Measurements from ENCODE around the gene SLC5A2. TPM values are rescaled to one million over a fixed set of nuclear protein-coding genes. Genes with fewer than 3 reads are reported as not detected.

SLC5A2 gene
- total and polyA plus RNA-seq, 4 experiments from 2014 or later: 0.12 to 4.5 (median 2.8) TPM

GRCh38 chr16:31459687-31460581 is 23.0 kb upstream of the SLC5A2 start:
- H3K4me3 ChIP-seq (ENCODE audit: low read length in 2 of 2): peak overlapping the region; percentile 67 to 95
- POLR2A ChIA-PET (ENCODE audit: partially characterized antibody): interaction anchor here (0.5 to 4.2 kb wide), 30 partner anchors 10 to 801 kb away, joined by 3 to 72 read pairs (median 8); partner anchors contain the start of genes COX6A2, FUS, KAT8 and PYCARD
- peak overlapping the region; percentile 99 for H3K27ac ChIP-seq (ENCODE audit: low read depth, low read length)
- H3K27me3 ChIP-seq (ENCODE audit: insufficient read depth, low read length): no peaks in the 10 kb centered on the region
- CTCF ChIA-PET (ENCODE audit: partially characterized antibody): interaction anchor here (1.0 to 4.8 kb wide), 21 partner anchors 8 to 519 kb away, joined by 3 to 38 read pairs (median 6); partner anchors contain the start of genes HSD3B7, RUSF1, SLC5A2 and TGFB1I1
- H3K36me3 ChIP-seq (ENCODE audit: insufficient read depth, low read length): no peaks in the 10 kb centered on the region
- peaks cover 52% of the 10 kb centered on the region for H3K4me1 ChIP-seq (ENCODE audit: insufficient read depth, low read length)
- peak overlapping the region; percentile 94 to 99 (median 98) for H3K27ac Mint-ChIP-seq
- DNase-seq: peak; percentile 99 to 100 (median 100)
- H3K4me1 Mint-ChIP-seq: peaks cover 24 to 60% (median 36%) of the 10 kb centered on the region in 4 donors
- intact Hi-C loops (cut with micrococcal nuclease): loop anchor here (1.0 to 5.0 kb wide), 15 partner anchors 16 to 801 kb away; partner anchors contain the start of genes FBRS, FBXL19, KAT8 and RUSF1
- no peaks in the 10 kb centered on the region for H3K9me3 ChIP-seq (ENCODE audit: control insufficient read depth in 1 of 2, low read length in 2 of 2)
- H3K36me3 Mint-ChIP-seq: peaks cover 13 to 23% of the 10 kb centered on the region in 2 donors
- peak overlapping the region; percentile 90 to 95 (median 94) for H3K4me3 Mint-ChIP-seq
- peaks cover 0 to 2% (median 0%) of the 10 kb centered on the region in 8 donors for H3K9me3 Mint-ChIP-seq
- no peaks in the 10 kb centered on the region for H3K27me3 Mint-ChIP-seq

GRCh38 chr16:31460582-31461002 is 22.3 kb upstream of the SLC5A2 start:
- DNase-seq: peak in 4 of 5 donors; percentile 36 to 47 (median 44)
- H3K27ac Mint-ChIP-seq: peak overlapping the region; percentile 91 to 98 (median 96)
- H3K4me3 Mint-ChIP-seq: peak overlapping the region; percentile 84 to 94 (median 91)
- ChIA-PET CTCF (ENCODE audit: partially characterized antibody) (interaction anchor here (0.7 to 4.8 kb wide), 19 partner anchors 9 to 478 kb away, joined by 3 to 38 read pairs (median 6); partner anchors contain the start of genes HSD3B7, RUSF1, SLC5A2 and TGFB1I1), POLR2A (ENCODE audit: partially characterized antibody) (interaction anchor here (0.5 to 4.2 kb wide), 18 partner anchors 11 to 802 kb away, joined by 3 to 72 read pairs (median 10); partner anchors contain the start of genes KAT8, PYCARD, RUSF1 and SETD1A)
- intact Hi-C loops (cut with micrococcal nuclease): no loop called here
- peaks cover 20 to 54% (median 30%) of the 10 kb centered on the region in 4 donors for H3K4me1 Mint-ChIP-seq
- Histone ChIP-seq H3K27ac (ENCODE audit: low read depth, low read length) (peak overlapping the region; percentile 99), H3K4me1 (ENCODE audit: insufficient read depth, low read length) (peaks cover 46% of the 10 kb centered on the region), H3K9me3 (ENCODE audit: control insufficient read depth in 1 of 2, low read length in 2 of 2) (no peaks in the 10 kb centered on the region), H3K4me3 (ENCODE audit: low read length in 2 of 2) (peak overlapping the region; percentile 67 to 95), H3K27me3 (ENCODE audit: insufficient read depth, low read length) (no peaks in the 10 kb centered on the region), H3K36me3 (ENCODE audit: insufficient read depth, low read length) (peaks cover under 1% of the 10 kb centered on the region)
- peaks cover 19 to 29% of the 10 kb centered on the region in 2 donors for H3K36me3 Mint-ChIP-seq
- H3K27me3 Mint-ChIP-seq: no peaks in the 10 kb centered on the region
- peaks cover 0 to 2% (median 0%) of the 10 kb centered on the region in 8 donors for H3K9me3 Mint-ChIP-seq

GRCh38 chr16:31461201-31461920 is 21.6 kb upstream of the SLC5A2 start:
- Mint-ChIP-seq H3K36me3 (peaks cover 21 to 29% of the 10 kb centered on the region in 2 donors), H3K4me3 (peak overlapping the region in 2 of 8 donors; percentile 18), H3K27me3 (no peaks in the 10 kb centered on the region), H3K4me1 (peaks cover 15 to 47% (median 25%) of the 10 kb centered on the region in 4 donors), H3K27ac (peak overlapping the region in 6 of 7 donors; percentile 55 to 98 (median 68)), H3K9me3 (peaks cover 0 to 2% (median 0%) of the 10 kb centered on the region in 8 donors)
- Histone ChIP-seq H3K4me1 (ENCODE audit: insufficient read depth, low read length) (peaks cover 42% of the 10 kb centered on the region), H3K36me3 (ENCODE audit: insufficient read depth, low read length) (peaks cover 4% of the 10 kb centered on the region), H3K9me3 (ENCODE audit: control insufficient read depth in 1 of 2, low read length in 2 of 2) (no peaks in the 10 kb centered on the region), H3K27ac (ENCODE audit: low read depth, low read length) (no peak overlapping the region), H3K27me3 (ENCODE audit: insufficient read depth, low read length) (no peaks in the 10 kb centered on the region), H3K4me3 (ENCODE audit: low read length in 2 of 2) (no peak overlapping the region)
- intact Hi-C loops (cut with micrococcal nuclease): no loop called here
- CTCF ChIA-PET (ENCODE audit: partially characterized antibody): interaction anchor here (0.6 to 4.8 kb wide), 20 partner anchors 9 to 479 kb away, joined by 3 to 38 read pairs (median 6); partner anchors contain the start of genes HSD3B7, RUSF1, SLC5A2 and TGFB1I1
- no peak for DNase-seq
- POLR2A ChIA-PET (ENCODE audit: partially characterized antibody): interaction anchor here (0.8 to 4.2 kb wide), 13 partner anchors 10 to 586 kb away, joined by 3 to 72 read pairs (median 17); partner anchors contain the start of genes KAT8, RUSF1, TGFB1I1 and ZNF267

GRCh38 chr16:31461921-31462804 is 20.8 kb upstream of the SLC5A2 start:
- peaks cover 21 to 35% of the 10 kb centered on the region in 2 donors for H3K36me3 Mint-ChIP-seq
- peaks cover 4% of the 10 kb centered on the region for H3K36me3 ChIP-seq (ENCODE audit: insufficient read depth, low read length)
- peaks cover 20 to 44% (median 26%) of the 10 kb centered on the region in 4 donors for H3K4me1 Mint-ChIP-seq
- POLR2A ChIA-PET (ENCODE audit: partially characterized antibody): no interaction called here
- H3K4me1 ChIP-seq (ENCODE audit: insufficient read depth, low read length): peaks cover 42% of the 10 kb centered on the region
- CTCF ChIA-PET (ENCODE audit: partially characterized antibody): interaction anchor here (1.9 to 4.0 kb wide), 5 partner anchors 8 to 477 kb away, joined by 7 to 38 read pairs (median 18); partner anchors contain the start of genes HSD3B7, RUSF1 and TGFB1I1
- no peaks in the 10 kb centered on the region for H3K9me3 ChIP-seq (ENCODE audit: control insufficient read depth in 1 of 2, low read length in 2 of 2)
- DNase-seq: no peak
- H3K4me3 Mint-ChIP-seq: no peak overlapping the region
- H3K9me3 Mint-ChIP-seq: peaks cover 0 to 2% (median 0%) of the 10 kb centered on the region in 8 donors
- H3K27me3 ChIP-seq (ENCODE audit: insufficient read depth, low read length): no peaks in the 10 kb centered on the region
- H3K4me3 ChIP-seq (ENCODE audit: low read length in 2 of 2): no peak overlapping the region
- intact Hi-C loops (cut with micrococcal nuclease): no loop called here
- H3K27ac Mint-ChIP-seq: peak overlapping the region in 1 of 7 donors; percentile 51
- no peak overlapping the region for H3K27ac ChIP-seq (ENCODE audit: low read depth, low read length)
- no peaks in the 10 kb centered on the region for H3K27me3 Mint-ChIP-seq

- H3K9me3 Mint-ChIP-seq: peaks cover 0 to 1% (median 0%) of the 10 kb centered on the region in 8 donors
- peaks cover 38% of the 10 kb centered on the region for H3K4me1 ChIP-seq (ENCODE audit: insufficient read depth, low read length)
- no peaks in the 10 kb centered on the region for H3K9me3 ChIP-seq (ENCODE audit: control insufficient read depth in 1 of 2, low read length in 2 of 2)
- H3K36me3 ChIP-seq (ENCODE audit: insufficient read depth, low read length): peaks cover 4% of the 10 kb centered on the region
- DNase-seq: no peak
- ChIA-PET POLR2A (ENCODE audit: partially characterized antibody) (no interaction called here), CTCF (ENCODE audit: partially characterized antibody) (no interaction called here)
- no peak overlapping the region for H3K27ac Mint-ChIP-seq
- peaks cover 25 to 35% (median 27%) of the 10 kb centered on the region in 4 donors for H3K4me1 Mint-ChIP-seq
- no peak overlapping the region for H3K4me3 Mint-ChIP-seq
- peaks cover 21 to 29% of the 10 kb centered on the region in 2 donors for H3K36me3 Mint-ChIP-seq
- H3K27ac ChIP-seq (ENCODE audit: low read depth, low read length): no peak overlapping the region
- no peak overlapping the region for H3K4me3 ChIP-seq (ENCODE audit: low read length in 2 of 2)
- intact Hi-C loops (cut with micrococcal nuclease): no loop called here
- no peaks in the 10 kb centered on the region for H3K27me3 Mint-ChIP-seq
- no peaks in the 10 kb centered on the region for H3K27me3 ChIP-seq (ENCODE audit: insufficient read depth, low read length)
These were observed 18.6 kb upstream of the SLC5A2 start for GRCh38 chr16:31464348-31464769.

DNA sequence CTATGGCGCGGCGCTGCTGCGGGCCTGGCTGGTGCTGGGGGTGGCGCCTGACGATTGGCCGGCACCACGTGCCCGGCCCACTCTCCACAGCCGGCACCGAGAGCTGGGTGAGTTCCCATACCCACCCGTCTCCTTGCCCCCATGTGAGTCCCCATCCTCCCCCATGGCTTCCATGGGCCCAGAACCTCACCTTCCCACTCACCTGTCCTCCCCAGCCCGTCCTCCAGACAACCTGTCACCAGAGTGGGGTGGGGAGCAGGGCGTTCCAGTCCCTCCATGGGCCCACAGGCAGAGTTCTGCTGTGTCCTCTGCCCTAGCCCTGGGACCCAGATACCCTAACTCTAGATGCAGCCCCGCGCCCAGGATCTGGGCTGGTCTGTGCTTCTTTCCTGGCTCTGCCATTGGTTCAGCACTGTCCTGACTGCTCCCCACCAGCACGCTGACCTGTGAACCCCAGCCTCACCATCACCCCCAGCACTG is 18.1 kb upstream of the SLC5A2 start:
- Histone ChIP-seq H3K4me3 (ENCODE audit: low read length in 2 of 2) (no peak overlapping the region), H3K27ac (ENCODE audit: low read depth, low read length) (no peak overlapping the region), H3K4me1 (ENCODE audit: insufficient read depth, low read length) (peaks cover 38% of the 10 kb centered on the region), H3K27me3 (ENCODE audit: insufficient read depth, low read length) (no peaks in the 10 kb centered on the region), H3K36me3 (ENCODE audit: insufficient read depth, low read length) (peaks cover 4% of the 10 kb centered on the region), H3K9me3 (ENCODE audit: control insufficient read depth in 1 of 2, low read length in 2 of 2) (no peaks in the 10 kb centered on the region)
- DNase-seq: no peak
- Mint-ChIP-seq H3K36me3 (peaks cover 21 to 27% of the 10 kb centered on the region in 2 donors), H3K27ac (no peak overlapping the region), H3K4me3 (no peak overlapping the region), H3K4me1 (peaks cover 24 to 35% (median 26%) of the 10 kb centered on the region in 4 donors), H3K27me3 (no peaks in the 10 kb centered on the region), H3K9me3 (no peaks in the 10 kb centered on the region)
- intact Hi-C loops (cut with micrococcal nuclease): no loop called here
- ChIA-PET POLR2A (ENCODE audit: partially characterized antibody) (no interaction called here), CTCF (ENCODE audit: partially characterized antibody) (interaction anchor here (0.6 kb wide), 1 partner anchor 8 kb away, joined by 3 read pairs; no protein-coding TSS in a partner anchor)
